Endometrial microvascular endothelial cells (primary cell): Measurements from ENCODE around the gene KCTD5. TPM values are rescaled to one million over a fixed set of nuclear protein-coding genes. Genes with fewer than 3 reads are reported as not detected.
"Not testable (repeated sequence)": the region's sequence is repeated elsewhere in the genome, so short reads cannot be mapped to it uniquely, and the experiment has no call there.

Experiments used
- in situ Hi-C: cut with HindIII; loops from 2 replicates; pipeline ENCODE4 v1.10.0; 2017; ENCODE audit warnings: low sequenced_read_pairs, low pct_unique_long_range_greater_than_20kb; ENCODE audit errors: inconsistent ontology term
- total RNA-seq: library from RNA; depleted of rRNA; stranded (reverse); fragments of >200 nt; gene quantifications from one replicate; pipeline ENCODE4 v1.2.3, GENCODE V29; 2015; ENCODE audit errors: inconsistent ontology term

KCTD5 gene
- total RNA-seq, 1 donor from 2014 or later: 34.8 TPM

- in situ Hi-C loops: not testable (repeated sequence)
Observed at GRCh38 chr16:2670017-2670416, 12.3 kb upstream of the KCTD5 start.

GRCh38 chr16:2671193-2671592 lies 11.1 kb upstream of the KCTD5 start:
- in situ Hi-C loops: not testable (repeated sequence)

GRCh38 chr16:2671741-2672140 lies 10.6 kb upstream of the KCTD5 start:
- in situ Hi-C loops: no loop called here

GRCh38 chr16:2673066-2673999 lies 9.0 kb upstream of the KCTD5 start:
- in situ Hi-C loops: no loop called here

- in situ Hi-C loops: no loop called here
Observed at GRCh38 chr16:2675021-2675420, 7.3 kb upstream of the KCTD5 start.

- in situ Hi-C loops: no loop called here
Observed at GRCh38 chr16:2675714-2676113, 6.6 kb upstream of the KCTD5 start.

- in situ Hi-C loops: not testable (repeated sequence)
Observed at GRCh38 chr16:2676937-2677336, 5.4 kb upstream of the KCTD5 start.

GRCh38 chr16:2678206-2678965 lies 3.9 kb upstream of the KCTD5 start:
- in situ Hi-C loops: not testable (repeated sequence)

GRCh38 chr16:2679902-2680301 lies 2.4 kb upstream of the KCTD5 start:
- in situ Hi-C loops: not testable (repeated sequence)

- in situ Hi-C loops: not testable (repeated sequence)
Observed at GRCh38 chr16:2680360-2680759, 2.0 kb upstream of the KCTD5 start.

- in situ Hi-C loops: not testable (repeated sequence)
Observed at GRCh38 chr16:2683041-2683440, 718 bp downstream of the KCTD5 start.

- in situ Hi-C loops: not testable (repeated sequence)
Observed at GRCh38 chr16:2686075-2686474, 3.8 kb downstream of the KCTD5 start.

GRCh38 chr16:2686912-2687507 lies 4.7 kb downstream of the KCTD5 start:
- in situ Hi-C loops: no loop called here

- in situ Hi-C loops: no loop called here
Observed at GRCh38 chr16:2687531-2688308, 5.4 kb downstream of the KCTD5 start.

GRCh38 chr16:2689422-2689821 lies 7.1 kb downstream of the KCTD5 start:
- in situ Hi-C loops: not testable (repeated sequence)

GRCh38 chr16:2689968-2690801 lies 7.9 kb downstream of the KCTD5 start:
- in situ Hi-C loops: no loop called here

GRCh38 chr16:2690852-2691251 lies 8.5 kb downstream of the KCTD5 start:
- in situ Hi-C loops: no loop called here
